ENCODE measurements around the gene IGSF9. TPM values are rescaled to one million over a fixed set of nuclear protein-coding genes. Genes with fewer than 3 reads are reported as not detected.

Gene IGSF9
- total RNA-seq, 4 donors from 2014 or later: 0.29 to 6.2 (median 1.2) TPM; not detected in 1

DNA sequence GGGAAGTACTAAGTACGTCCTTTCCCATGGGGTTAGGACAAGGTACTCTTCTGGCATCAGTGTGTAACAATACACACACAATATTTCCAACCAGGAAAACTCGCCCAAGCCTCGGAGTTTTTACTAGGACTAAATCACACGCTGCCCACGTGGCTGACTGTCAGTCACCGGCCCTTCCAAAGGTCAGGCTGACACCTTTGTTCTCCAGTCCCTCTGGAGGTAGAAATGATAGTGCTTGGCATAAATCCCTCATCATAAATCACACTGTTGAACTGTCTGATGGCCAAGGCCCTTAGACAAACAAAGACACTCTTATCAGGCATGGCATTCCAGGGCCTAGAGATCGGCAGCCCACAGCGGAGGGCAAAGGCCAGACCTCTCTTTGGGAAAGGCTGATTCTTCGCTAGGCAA, 25.5 kb upstream of the IGSF9 start:
- TF ChIP-seq POLR2A (IDR thresholded peaks at IDR 0.05) (no peak), CTCF (IDR thresholded peaks at IDR 0.05) (no peak)
- Histone ChIP-seq H3K27ac (no peak overlapping the region), H3K4me3 (no peak overlapping the region), H3K36me3 (no peaks in the 10 kb centered on the region), H3K27me3 (no peaks in the 10 kb centered on the region), H3K9me3 (no peaks in the 10 kb centered on the region), H3K4me1 (no peaks in the 10 kb centered on the region)
- intact Hi-C loops (cut with DNase I; ENCODE audit: low total_unique reads): no loop called here
- DNase-seq: no peak

GRCh38 chr1:159968901-159969300, 23.5 kb upstream of the IGSF9 start:
- DNase-seq: no peak
- intact Hi-C loops (cut with DNase I; ENCODE audit: low total_unique reads): no loop called here

GRCh38 chr1:159965263-159965662, 19.9 kb upstream of the IGSF9 start:
- no peaks in the 10 kb centered on the region for H3K9me3 ChIP-seq
- H3K27me3 ChIP-seq: no peaks in the 10 kb centered on the region
- no peaks in the 10 kb centered on the region for H3K4me1 ChIP-seq
- H3K27ac ChIP-seq: no peak overlapping the region
- no peak for TF ChIP-seq POLR2A (IDR thresholded peaks at IDR 0.05)
- no peak for TF ChIP-seq CTCF (IDR thresholded peaks at IDR 0.05)
- intact Hi-C loops (cut with DNase I; ENCODE audit: low total_unique reads): no loop called here
- H3K4me3 ChIP-seq: no peak overlapping the region
- DNase-seq: no peak
- H3K36me3 ChIP-seq: no peaks in the 10 kb centered on the region

More at GRCh38 chr1:159968901-159969300, 23.5 kb upstream of the IGSF9 start:
- no peaks in the 10 kb centered on the region for H3K4me1 ChIP-seq
- H3K9me3 ChIP-seq: no peaks in the 10 kb centered on the region
- no peaks in the 10 kb centered on the region for H3K36me3 ChIP-seq
- H3K27ac ChIP-seq: no peak overlapping the region
- TF ChIP-seq POLR2A (IDR thresholded peaks at IDR 0.05) (no peak), CTCF (IDR thresholded peaks at IDR 0.05) (no peak)
- no peak overlapping the region for H3K4me3 ChIP-seq
- H3K27me3 ChIP-seq: no peaks in the 10 kb centered on the region

DNA sequence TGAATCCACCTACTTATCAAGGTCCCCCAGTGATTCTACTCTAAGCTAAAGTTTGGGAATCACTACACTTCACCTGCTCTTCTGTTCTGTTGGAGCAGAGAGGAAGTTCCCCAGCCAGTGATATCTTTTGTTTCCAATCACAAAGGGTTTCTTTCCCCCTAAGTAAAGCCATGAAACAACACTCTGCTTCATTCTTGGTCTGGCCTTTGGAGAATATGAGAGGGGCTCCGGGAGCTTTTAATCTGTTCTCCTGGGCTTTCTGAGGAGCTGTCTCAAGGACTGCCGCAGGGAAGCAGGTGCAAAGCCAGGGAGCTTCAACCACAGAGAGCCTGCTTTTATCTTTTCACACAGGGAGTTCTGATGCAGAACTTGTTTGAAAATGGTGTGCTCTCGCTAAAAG, 18.7 kb upstream of the IGSF9 start:
- Histone ChIP-seq H3K36me3 (no peaks in the 10 kb centered on the region), H3K27me3 (no peaks in the 10 kb centered on the region), H3K4me1 (no peaks in the 10 kb centered on the region), H3K9me3 (no peaks in the 10 kb centered on the region), H3K4me3 (no peak overlapping the region), H3K27ac (no peak overlapping the region)
- TF ChIP-seq POLR2A (IDR thresholded peaks at IDR 0.05) (no peak), CTCF (IDR thresholded peaks at IDR 0.05) (no peak)
- intact Hi-C loops (cut with DNase I; ENCODE audit: low total_unique reads): no loop called here
- no peak for DNase-seq

GRCh38 chr1:159962176-159962575, 16.8 kb upstream of the IGSF9 start:
- no peak for TF ChIP-seq POLR2A (IDR thresholded peaks at IDR 0.05)
- TF ChIP-seq CTCF (IDR thresholded peaks at IDR 0.05): no peak
- no peaks in the 10 kb centered on the region for H3K9me3 ChIP-seq
- no peak overlapping the region for H3K4me3 ChIP-seq
- no peaks in the 10 kb centered on the region for H3K4me1 ChIP-seq
- H3K36me3 ChIP-seq: no peaks in the 10 kb centered on the region
- intact Hi-C loops (cut with DNase I; ENCODE audit: low total_unique reads): no loop called here
- no peak overlapping the region for H3K27ac ChIP-seq
- H3K27me3 ChIP-seq: no peaks in the 10 kb centered on the region
- no peak for DNase-seq

Data from uterus (tissue), 4 donors.